HG03095 (cell line): ENCODE data around the gene STYX.
"Not testable (repeated sequence)": the region's sequence is repeated elsewhere in the genome, so short reads cannot be mapped to it uniquely, and the experiment has no call there.

ENCODE experiments used
- ATAC-seq: cut with Tn5 transposase; IDR thresholded peaks from one replicate; pipeline ENCODE4 v1.9.1; 2021; ENCODE audit warnings: moderate library complexity; ENCODE audit not compliant: unreplicated experiment

The STYX gene

DNA sequence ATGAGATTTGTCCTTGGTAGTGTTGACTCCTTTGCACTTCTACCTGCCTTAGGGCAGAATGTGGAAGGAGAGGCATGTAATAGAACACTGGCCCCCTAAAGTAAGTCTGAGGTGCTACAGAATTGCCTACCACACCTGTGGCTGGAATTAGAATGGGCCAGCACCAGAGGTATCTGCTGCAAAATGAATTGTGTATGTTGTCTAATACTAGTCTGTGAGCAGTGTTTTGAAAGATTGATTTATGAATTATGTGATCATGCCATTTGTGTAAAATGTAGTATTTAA lies 5.7 kb upstream of the STYX start:
- ATAC-seq = no peak

- ATAC-seq = not testable (repeated sequence)
These were observed 2.5 kb upstream of the STYX start for GRCh38 chr14:52727509-52727908.

DNA sequence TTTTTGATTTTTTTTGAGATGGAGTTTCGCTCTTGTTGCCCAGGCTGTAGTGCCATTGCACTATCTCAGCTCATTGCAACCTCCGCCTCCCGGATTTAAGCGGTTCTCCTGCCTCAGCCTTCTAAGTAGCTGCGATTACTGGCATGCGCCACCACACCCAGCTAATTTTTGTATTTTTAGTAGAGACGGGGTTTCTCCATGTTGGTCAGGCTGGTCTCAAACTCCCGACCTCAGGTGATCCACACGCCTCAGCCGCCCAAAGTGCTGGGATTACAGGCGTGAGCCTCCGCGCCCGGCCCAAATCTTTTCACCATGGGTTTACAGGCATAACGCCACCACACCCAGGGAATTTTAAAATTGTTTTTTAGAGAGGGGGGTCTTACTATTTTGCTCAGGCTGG lies 931 bp upstream of the STYX start:
- not testable (repeated sequence) for ATAC-seq

GRCh38 chr14:52729585-52729924 lies 411 bp upstream of the STYX start:
- no peak for ATAC-seq

DNA sequence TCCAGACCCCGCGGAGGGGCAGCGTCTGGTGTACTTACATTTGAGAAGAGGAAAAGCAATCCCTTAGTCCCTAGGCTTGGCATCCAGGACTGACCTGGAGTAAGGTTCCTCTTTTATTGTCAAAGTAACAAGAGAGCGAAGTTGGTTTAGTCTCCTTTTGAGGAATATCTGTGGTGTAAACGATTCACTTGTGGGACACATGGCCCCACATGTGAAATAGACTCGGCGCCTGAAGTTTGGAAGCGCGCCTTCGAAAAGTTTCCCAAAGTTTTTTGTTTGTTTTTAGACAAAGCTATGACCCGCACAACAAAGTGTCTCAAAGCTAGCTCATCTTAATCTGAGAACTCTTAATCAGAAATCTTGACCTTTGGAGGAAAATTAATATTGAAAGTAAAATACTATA lies 744 bp downstream of the STYX start:
- no peak for ATAC-seq

DNA sequence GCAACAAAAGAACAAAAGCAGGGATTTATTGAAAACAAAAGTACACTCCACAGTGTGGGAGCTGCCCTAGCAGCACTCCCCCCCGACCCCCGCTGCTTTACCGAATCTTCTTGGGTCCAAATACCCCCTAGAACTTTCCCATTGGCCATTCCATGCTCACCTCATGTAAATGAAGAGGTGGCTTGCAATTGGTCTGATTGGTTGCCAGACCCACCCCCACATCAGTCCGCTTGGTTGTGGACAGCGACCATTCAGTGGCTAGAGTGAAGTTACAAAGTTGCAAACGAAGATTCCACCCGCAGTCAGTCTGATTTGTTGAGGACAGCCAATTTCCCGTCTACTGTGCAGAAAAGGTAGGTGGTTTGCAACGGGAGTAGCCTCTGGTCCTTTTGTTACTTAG lies 3.9 kb downstream of the STYX start:
- no peak for ATAC-seq

GRCh38 chr14:52735921-52736489 lies 6.0 kb downstream of the STYX start:
- ATAC-seq = no peak

GRCh38 chr14:52738409-52738808 lies 8.4 kb downstream of the STYX start:
- no peak for ATAC-seq

- no peak for ATAC-seq
These were observed 10.8 kb downstream of the STYX start for GRCh38 chr14:52740751-52741150.

- ATAC-seq = peak; percentile 27
These were observed 11.9 kb downstream of the STYX start for GRCh38 chr14:52741865-52742264.

DNA sequence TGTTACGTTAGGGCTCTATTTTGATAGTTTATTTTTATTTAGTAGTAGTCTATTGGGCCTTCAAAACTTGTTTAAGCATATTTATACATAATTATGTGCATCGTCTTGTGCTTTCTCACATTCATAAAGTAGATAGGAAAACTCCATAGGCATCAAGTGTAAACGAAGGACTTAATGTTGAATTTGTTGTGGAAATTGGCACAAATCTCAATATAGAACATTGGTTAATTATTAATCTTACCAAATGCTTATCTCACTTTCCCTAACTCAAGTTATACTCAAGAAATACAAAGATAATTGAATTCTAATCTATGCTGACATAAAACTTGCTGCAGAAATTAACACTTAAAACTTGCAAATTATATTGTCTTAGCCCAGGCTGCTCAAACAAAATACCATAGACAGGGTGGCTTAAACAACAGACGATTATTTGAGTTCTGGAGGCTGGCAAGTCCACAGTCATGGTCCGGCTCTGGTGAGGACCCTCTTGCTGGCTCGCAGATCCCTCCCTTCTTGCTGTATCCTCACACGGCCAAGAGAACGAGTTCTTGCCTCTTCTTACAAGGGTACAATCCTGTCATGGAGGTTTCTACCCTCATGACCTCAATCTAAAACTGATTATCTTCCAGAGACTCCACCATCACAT lies 18.8 kb downstream of the STYX start:
- ATAC-seq = no peak

GRCh38 chr14:52755607-52756316 lies 25.8 kb downstream of the STYX start:
- no peak for ATAC-seq

DNA sequence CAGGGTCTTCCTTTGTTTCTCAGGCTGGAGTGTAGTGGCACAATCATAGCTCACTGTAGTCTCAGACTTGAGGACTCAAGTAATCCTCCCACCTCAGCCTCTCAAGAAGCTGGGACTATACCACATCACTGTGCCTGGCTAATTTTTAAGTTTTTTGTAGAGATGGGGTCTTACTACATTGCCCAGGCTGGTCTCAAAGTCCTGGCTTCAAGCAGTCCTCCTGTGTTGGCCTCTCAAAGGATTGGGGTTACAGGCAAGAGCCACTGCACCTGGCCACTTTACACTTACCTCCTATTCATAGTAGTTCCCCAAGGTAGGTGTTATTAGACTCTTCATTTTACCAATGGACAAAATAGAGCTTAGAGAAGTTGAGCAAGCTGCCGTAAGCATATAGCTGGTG lies 29.2 kb downstream of the STYX start:
- no peak for ATAC-seq

DNA sequence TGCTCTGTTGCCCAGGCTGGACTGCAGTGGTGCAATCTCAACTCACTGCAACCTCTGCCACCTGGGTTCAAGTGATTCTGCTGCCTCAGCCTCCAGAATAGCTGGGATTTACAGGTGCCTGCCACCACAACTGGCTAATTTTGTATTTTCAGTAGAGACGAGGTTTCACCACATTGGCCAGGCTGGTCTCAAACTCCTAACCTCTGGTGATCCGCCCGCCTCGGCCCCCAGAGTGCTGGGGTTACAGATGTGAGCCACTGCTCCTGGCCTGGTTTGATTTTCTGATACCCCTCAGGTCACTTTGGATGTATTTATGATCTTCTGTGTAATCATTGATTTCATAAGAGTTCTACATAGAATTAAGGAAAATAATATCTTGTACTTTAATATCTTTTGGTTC lies 33.0 kb downstream of the STYX start:
- not testable (repeated sequence) for ATAC-seq

DNA sequence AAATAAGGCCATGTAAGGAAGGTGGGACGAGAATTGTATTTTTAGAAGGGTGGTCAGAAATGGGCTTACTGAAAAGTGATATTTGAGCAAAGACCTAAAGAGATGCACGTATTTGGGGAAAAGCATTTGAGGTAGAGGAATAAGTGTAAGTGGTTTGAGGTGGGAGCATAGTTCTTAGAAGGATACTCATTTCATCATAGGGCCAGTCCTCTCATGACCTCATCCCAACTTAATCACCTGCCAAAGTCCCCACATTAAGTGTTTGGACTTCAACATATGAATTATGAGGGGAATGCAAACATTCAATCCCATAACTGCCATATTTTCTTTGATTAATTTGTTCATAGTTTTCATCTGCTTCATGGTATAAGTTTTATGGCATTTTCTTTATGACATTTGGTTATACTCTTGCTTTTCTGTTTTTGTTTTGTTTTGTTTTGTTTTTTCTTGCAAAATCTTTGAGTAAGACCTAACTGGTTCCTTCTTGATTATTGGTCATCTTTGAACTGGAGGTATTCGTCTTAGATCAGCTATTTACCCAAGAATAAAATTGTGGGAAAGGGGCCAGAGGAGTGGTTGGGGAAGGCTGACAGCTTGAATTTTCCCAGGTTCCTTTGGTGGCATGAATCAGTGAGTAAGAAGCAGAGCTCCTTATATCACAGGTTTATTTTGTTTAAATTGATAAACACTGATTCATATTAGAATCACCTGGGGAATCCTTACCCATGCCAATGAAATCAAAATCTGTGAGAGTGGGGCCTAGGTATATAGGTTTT lies 37.3 kb downstream of the STYX start:
- ATAC-seq = no peak

DNA sequence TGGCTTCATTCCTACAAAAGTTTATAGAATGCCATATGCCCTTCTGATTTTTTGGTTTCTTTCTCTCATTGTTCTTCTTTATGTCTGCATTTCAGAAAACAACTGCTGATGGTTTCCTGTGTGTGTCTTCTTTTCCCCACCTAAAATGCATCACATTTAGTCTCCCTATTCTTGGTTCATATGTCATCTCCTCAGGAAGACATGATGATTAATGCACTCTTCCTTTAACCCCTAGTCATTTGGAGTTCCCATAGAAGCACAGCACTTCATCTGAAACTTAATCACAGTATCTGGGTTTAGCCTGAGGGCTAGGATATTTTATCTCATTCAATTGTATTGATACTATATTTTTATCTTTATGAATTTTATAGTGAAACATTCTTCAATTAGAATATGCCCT lies 39.9 kb downstream of the STYX start:
- no peak for ATAC-seq

DNA sequence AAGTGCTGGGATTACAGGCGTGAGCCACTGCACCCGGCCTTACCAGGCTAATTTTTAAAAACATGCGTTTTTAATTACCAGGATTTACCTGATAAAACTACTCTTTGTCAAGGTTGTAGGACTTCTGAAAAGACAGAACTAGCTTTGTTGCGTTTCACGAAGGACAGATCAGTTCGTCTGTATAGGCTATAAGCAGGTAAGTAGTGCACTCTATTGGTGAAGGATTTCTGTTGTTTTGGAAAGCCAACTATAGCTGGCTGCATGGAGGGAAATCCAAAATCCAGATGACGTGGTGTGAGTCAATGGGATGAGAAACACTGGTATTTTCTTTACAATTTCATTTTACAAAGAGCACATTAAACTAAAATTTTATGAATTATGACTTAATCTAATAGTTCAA lies 46.9 kb downstream of the STYX start:
- ATAC-seq = no peak

DNA sequence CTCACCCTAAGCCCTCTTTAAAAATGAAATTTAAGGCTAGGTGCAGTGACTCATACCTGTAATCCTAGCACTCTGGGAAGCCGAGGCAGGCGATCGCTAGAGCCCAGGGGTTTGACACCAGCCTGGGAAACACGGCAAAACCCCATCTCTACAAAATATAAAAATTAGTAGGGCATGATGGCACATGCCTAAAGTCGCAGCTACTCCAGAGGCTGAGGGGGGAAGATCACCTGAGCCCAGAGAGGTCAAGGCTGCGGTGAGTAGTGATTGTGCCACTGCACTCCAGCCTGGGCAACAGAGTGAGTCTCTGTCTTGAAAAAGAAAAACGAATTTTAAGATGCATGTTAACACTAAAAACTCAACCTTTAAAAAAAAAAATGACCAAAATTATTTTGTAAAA lies 48.7 kb downstream of the STYX start:
- ATAC-seq = no peak

GRCh38 chr14:52780893-52781292 lies 50.9 kb downstream of the STYX start:
- ATAC-seq = no peak

DNA sequence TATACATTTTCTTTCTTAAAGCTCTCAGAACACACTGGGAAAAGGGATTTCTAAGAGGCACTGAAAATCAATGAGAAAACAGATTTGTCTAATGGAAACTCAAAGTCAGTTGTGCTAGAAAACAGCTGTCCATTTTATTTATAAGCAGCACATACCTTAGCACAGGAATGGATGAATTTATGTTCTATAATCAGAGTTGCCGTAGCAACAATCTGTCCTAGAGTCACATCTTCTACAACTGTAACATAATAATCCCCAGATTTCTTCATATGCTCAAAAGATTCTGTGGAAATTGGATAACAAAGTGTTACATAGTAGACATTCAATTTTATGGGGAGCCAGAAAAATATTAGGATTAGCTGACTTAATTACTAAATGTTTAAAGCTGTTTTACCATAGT lies 51.7 kb downstream of the STYX start:
- ATAC-seq = no peak

DNA sequence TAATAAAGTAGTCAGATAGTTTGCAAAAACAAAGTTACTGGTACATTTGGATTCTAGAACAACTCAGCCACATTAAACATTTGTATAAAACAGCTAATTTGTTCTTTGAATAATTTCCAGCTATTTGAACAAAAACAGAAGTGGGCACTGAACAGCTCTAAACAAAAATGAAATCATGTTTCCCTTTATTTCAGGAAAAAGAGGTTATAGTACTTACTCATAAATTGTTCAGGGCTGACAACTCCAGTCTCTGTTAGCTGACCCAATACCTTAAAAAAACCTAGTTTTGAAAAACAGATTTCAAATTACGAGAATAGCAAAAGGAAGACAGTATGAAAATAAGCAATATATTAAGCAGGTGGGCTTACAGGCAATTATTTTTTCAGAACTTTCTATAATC lies 53.2 kb downstream of the STYX start:
- ATAC-seq = no peak

GRCh38 chr14:52786887-52787286 lies 56.9 kb downstream of the STYX start:
- ATAC-seq = no peak
